GM18907 (cell line): ENCODE results near the gene CRYBG2.

ENCODE experiments used
- ATAC-seq: cut with Tn5 transposase; IDR thresholded peaks from one replicate; pipeline ENCODE4 v1.9.1; 2021; ENCODE audit warnings: mild to moderate bottlenecking, moderate library complexity; ENCODE audit not compliant: unreplicated experiment

CRYBG2 gene

DNA sequence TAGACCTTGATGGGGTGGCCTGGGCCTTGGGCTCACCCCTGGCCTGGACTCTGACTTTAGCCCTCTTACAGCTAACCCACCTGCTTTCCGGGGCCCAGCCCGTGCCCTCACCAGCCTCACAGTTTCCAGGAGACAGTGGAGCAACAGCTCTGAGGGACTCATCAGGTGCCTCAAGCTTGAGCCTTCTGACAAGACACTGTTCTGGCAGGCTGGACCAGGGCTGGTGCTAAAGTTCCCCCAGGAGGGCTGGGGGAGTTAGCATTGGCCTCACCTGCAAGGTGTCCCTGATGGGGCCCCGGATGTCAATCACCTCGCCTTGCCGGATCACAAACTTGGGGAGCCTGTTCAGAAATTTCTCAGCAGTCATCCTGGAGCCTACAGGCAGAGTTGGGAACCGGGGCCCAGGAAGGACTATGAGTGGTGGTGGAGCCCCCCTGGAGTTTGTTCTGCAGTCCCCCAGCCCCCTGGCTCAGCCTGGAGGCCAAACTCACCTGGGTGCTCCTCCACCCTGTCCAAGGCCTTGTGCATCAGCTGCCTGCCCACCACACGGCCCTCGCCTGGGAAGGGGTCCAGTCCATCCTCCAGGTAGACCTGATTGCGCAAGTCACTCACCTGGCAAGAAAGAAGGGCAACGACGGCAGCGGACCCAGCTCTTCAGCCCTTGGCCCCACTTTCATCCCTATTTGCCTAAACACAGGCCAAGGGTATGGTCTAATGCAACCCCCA, 69.9 kb downstream of the CRYBG2 start:
- no peak for ATAC-seq

GRCh38 chr1:26283279-26283853, 70.6 kb downstream of the CRYBG2 start:
- no peak for ATAC-seq

DNA sequence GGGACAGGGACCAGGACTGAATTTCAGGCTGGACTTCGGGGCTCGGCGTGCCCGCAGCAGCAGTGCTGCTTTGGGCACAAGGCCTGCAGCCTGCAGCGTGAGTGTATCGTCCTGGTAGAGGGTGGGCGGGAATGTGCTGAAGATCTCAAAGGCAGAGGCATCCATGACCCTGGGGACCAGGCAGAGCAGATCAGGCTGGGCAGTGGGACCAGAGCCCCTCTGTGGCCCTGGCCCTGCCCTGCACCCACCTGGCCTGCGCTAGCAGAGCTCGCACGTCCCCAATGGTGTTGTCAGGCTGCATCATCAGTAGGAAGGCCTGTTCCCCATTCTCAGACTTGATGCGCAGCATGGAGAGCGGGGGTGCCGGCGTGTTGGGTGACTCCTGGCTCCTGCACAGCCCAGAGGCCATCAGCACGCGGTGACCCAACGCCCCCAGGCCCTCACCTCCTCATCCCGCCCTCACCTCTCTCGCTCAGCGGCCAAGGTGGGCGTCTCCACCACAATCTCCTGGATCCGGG, 71.5 kb downstream of the CRYBG2 start:
- ATAC-seq, result no peak

DNA sequence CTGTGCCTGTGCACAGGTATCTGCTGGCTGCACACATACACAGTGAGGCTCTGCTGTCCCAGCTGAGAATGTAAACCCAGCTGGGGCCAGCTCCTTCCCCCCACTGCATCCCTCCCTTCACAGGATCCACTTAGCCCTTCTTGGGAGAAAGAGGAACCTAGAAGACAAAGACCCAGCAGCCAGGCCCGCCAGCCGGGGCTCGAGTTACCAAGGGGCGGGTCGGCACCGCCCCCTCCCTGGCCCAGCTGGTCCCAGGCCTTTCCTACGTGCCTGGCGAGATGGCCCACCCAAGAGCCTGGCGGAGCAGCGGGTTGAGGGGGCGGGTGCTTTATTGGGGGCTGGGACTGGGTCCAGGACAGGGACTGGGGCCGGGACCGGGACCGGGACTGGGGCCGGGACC, 72.0 kb downstream of the CRYBG2 start:
- ATAC-seq, result no peak

GRCh38 chr1:26281091-26281958, 72.6 kb downstream of the CRYBG2 start:
- no peak for ATAC-seq

DNA sequence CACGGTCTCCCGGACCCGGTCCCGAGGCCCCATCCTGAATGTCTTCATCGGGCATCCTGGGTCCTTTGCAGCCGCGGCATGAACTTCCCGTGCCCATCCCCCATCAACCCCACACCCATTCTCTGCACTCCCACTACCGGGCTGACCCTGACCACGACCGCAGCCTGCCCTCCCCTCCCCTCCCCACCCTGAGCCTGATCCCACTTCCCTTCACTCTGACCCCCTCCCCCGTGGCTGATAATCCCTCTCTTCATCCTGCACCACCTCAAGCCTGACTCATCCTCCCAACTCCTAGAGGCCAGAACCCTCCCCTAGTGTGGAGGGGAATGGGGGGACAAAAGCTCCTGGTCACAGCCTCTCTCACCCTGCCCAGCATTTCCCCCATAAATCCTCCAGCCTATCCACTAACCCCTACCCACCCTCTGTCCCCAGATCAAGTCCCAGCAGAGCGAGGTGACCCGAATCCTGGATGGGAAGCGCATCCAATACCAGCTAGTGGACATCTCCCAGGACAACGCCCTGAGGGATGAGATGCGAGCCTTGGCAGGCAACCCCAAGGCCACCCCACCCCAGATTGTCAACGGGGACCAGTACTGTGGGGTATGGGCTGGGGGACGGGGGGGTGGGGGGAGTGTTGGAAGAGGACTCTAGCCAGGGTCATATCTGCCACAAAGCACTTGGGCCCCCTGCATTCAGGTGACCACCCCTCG, 73.4 kb downstream of the CRYBG2 start:
- ATAC-seq, result no peak

DNA sequence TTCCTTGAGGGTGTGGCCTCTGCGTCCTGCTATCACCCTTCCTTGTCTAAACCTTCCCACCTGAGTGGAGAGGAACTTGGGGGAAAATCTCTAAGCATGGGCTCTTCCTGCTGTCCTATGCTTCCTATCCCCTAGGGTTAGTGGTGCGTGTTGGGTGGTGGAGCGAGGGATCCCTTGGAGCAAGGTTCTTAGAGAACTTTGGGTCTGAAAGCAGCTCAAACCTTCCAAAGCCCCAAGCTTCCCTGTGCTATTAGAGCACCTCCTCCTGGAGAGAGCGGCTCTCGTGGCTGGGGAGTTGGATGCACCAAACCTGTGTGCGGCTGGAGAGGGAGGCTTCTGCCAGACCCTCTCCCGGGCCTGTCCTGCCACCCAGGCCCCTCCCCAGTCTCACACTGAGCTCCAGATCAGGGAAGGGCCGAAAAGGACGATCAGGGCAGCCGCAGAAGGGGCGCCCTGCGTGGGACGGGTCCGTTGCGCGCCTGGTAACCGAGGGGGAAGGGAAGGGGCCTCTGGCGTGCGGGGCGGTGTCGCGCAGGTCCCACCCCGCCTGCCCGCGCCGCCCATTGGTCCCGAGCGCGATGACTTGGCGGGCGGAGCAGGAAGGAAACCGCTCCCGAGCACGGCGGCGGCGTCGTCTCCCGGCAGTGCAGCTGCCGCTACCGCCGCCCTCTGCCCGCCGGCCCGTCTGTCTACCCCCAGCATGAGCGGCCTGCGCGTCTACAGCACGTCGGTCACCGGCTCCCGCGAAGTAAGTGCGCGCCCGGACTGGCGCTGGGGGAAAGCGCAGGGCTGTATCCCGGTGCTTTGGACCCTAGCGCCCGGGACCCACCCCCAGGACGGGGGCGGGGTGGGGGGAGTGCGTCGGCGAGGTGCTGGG, 74.2 kb downstream of the CRYBG2 start, which contains the start of gene SH3BGRL3:
SH3BGRL3 (plus strand) TSS at position 631 of the 877 bp plus-strand sequence; CDS start at position 701, 70 bp downstream.
- peak; percentile 47 for ATAC-seq

DNA sequence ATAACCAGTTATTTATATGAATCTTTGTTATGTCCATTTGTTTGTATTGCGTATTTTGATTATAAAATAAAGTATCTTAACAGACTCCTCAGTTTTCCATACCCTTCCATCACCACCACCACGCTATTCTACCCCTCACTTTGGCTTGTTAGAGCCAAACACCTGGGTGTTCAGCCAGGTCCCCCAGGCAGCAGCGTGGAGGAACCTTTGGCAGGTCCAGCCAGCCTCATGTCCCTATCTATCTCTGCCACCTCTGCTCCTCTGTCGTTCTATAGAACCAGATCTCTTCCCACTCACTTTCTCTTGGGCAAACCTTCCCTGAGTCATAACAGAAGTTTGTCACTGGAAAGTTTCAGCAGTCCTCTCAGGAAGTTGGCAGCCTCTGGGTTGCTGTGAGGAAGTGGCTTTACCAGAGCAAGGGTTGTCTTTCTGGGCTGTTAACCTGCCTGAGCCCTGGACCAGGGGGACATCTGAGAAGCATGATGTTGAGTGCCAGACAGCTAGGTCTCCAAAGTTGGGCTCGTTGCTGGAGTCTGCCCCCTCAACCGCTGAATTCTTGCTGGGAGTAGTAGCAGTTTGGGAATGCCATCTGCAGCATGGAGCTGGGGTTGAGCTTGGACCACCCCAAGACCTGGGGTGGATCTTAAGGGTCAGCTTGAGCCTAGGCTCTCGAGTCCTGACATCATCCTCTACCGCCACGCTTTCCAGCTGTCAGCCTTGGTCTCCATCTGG, 75.0 kb downstream of the CRYBG2 start:
- ATAC-seq, result no peak

- ATAC-seq, result no peak
These were observed 75.6 kb downstream of the CRYBG2 start for GRCh38 chr1:26278303-26278702.

- no peak for ATAC-seq
These were observed 76.2 kb downstream of the CRYBG2 start for GRCh38 chr1:26277719-26278118.

- no peak for ATAC-seq
These were observed 76.7 kb downstream of the CRYBG2 start for GRCh38 chr1:26277261-26277661.

- ATAC-seq, result no peak
These were observed 77.5 kb downstream of the CRYBG2 start for GRCh38 chr1:26276432-26276838.

- ATAC-seq, result peak; percentile 44
These were observed 78.1 kb downstream of the CRYBG2 start for GRCh38 chr1:26275580-26276431.

- ATAC-seq, result no peak
These were observed 79.0 kb downstream of the CRYBG2 start for GRCh38 chr1:26274801-26275425.
